Renal cortical epithelial cell (primary cell): ENCODE data around the gene UQCR10. TPM values are rescaled to one million over a fixed set of nuclear protein-coding genes. Genes with fewer than 3 reads are reported as not detected.
"Not testable (repeated sequence)": the region's sequence is repeated elsewhere in the genome, so short reads cannot be mapped to it uniquely, and the experiment has no call there.

ENCODE experiments used
- DNase-seq: peaks from one replicate; pipeline ENCODE4 v3.0.0-alpha.2; 2011; ENCODE audit warnings: low read depth
- total RNA-seq: library from RNA; depleted of rRNA; stranded (reverse); fragments of >200 nt; gene quantifications from 2 replicates; pipeline ENCODE4 v1.2.3, GENCODE V29; 2014

UQCR10 gene
- total RNA-seq, 1 donor from 2014 or later = 125 TPM

DNA sequence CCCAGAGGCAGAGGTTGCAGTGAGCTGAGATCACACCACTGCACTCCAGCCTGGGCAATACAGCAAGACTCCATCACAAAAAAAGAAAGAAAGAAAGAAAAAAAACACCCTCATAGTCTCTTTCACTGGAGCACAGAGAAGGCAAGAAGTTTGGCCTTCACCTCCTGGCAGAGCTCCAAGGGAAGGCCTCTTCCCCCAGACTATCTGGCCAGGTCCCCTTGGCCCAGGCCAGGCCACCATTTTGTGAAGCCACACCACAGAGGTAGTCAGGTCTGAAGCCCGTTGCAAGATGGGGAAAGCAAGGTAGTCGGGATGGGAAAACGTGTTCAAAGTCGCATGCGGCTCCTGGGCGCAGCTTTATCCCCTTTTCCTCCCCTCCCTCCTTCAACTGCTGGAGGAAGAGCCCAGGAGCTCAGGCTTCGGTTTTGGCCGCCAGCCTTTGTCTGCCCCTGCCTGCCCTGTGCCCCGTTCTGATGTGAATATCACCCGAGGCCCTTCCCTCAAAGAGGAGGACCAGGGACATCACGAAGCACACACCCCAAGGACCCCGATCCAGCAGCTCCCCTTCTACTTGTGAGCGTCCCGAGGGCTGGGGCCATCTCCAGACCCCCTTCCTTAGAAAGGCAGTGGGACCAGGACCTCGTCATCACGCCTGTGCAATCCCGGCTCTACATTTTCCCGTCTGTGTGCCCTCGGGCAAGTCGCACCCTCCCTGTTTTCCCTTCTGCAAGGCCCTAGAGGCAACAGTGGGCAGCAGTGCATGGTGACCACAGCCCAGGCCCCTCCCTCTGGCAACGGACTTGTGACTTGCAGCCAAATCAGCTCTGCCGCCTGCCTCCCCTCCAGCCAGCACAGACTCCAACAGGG is 29.7 kb upstream of the UQCR10 start:
- DNase-seq = no peak

DNA sequence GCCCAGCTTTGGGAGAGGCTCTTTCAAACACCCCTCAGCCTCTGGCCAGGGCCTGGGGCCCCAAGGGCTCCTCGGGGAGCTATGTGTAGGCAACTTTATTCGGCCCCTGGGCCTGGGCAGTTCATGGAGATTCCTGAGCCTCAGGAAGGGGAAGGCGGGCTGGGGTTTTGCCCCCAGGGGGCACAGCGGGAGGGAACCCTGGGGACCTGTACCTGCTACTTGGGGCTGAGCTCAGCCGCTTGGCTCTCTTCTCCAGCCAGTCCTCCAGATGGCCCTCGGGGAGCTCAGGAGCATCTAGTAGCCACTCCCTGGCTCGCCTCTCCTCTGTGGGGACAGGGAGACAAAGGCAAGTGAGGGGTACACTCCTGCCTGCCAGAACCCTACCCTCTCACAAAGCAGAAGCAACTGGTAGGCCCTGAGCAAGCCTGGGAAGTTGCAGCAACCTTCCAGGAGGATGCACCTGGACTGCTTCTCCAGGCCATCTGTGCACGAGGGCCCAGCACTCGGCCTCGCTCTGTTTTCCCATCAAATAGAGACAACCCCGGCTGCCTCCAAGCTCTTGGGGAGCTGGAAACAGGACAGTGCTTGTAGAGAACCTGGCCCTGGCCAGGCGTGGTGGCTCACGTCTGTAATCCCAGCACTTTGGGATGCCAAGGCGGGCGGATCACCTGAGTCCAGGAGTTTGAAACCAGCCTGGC is 28.9 kb upstream of the UQCR10 start:
- no peak for DNase-seq

DNA sequence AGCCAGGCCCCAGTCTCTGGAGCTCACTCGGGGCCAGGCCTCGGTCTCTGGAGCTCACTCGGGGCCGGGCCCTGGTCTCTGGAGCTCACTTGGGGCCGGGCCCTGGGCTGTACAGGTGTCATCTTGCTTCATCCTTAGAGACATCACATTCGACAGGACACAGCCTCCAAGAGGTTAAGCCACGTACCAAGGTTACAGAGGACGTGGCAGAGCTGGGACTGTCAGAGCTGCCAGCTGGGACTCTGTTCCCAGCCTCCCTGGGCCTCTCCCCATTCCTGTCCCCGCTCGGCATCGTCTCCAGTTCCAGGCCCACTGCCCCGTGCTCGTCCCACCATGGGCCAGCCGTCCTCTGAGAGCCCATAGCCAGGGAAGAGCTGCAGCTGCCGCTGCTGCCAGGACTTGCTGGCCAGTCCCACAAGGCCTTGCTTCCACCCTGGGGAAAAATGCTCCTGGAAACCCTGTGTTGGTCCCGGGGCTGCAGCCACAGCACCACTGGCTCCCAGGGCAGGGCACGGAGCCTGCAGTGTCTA is 27.8 kb upstream of the UQCR10 start:
- no peak for DNase-seq

DNA sequence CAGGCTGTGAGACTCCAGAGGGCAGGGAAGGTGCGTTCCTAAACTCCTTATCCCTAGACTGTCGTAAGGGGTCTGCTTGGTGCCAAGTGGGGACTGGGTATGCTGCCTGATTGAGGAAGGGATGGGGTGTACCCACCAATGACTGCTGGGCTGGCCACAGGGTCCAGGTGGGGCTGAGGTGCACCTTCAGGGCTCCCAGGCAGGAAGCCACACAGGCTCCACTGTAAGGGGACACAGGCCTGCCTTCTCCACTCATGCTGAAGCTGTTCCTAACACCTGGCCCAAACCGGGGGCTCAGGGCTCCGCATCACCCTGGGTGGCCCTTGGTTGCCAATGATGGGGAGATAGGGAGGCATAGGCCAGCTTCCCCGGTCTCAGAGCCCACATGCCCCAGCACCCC is 27.0 kb upstream of the UQCR10 start:
- no peak for DNase-seq

DNA sequence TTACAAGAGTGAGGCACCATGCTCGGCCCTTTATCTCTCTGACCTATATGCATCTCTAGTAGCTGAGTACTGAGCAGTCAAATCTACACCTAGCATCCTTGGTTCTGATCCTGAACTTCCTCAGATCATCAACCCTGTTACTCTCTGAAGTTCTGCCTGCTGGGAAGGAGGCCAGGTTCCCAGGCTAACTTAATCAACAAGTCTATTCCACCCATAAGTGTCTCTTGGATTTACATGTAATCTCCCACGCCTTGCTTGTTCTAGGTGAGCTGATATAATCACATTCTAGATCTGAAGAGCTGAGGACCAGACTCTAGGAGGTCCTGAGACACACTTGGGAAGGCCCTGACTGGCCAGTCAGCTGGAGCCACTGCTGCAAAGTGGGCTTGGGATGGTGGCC is 25.2 kb upstream of the UQCR10 start:
- no peak for DNase-seq

DNA sequence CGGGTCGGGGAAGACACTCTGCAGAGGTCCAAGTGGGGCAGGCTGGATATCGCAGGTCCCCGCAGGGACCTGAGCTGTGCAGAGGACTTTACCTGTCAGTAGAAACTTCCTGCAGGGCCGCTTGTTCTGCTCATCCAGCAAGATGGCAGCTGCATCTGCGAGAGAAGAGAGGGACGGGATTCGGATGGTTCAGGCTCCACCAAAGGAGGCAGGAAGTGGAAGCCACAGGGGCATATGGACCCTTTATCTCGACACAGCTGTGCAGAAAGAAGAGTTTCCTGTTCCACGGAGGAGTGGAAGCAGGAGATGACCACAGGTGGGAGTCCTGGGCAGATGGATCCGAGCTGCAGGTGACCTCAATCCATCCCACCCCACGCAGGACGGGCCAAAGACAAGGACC is 24.8 kb upstream of the UQCR10 start:
- DNase-seq = no peak

DNA sequence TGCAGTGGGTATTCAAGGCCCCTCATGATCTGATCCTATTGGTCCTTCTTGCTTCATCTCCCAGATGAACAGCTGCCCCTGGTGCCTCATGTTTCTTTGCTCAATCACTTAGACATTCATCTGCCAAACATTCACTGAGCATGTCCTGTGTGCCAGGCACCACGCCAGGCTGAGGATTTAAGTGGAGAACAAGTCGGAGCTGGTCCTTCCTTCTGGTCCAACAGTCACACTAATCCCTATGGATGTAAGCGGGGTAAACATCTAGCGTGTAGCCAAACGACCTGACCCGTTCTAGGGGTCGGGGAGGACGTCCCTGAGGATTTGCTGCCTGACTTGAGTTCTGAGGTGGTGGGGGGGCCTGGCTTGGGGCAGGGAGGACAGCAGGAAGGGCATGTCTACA is 22.3 kb upstream of the UQCR10 start:
- DNase-seq = peak; percentile 33

DNA sequence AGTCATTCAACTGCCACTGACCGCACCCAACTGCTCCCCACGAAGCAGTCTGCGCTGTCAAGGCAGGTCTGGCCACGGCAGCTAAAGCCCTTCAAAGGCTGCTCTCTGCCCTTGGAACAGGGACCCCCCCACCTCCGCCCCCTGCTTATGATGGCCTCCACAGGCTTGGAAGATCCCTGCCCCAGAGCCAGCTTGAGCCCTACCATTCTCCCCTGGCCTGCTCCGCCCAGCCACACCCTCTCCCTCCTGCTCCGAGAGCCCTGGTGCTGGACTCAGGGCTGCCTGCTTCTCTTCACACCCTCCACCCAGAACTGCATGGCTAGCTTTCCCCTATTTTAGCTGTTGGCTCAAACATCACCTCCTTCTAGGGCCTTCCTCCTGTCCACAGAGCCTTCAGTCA is 19.3 kb upstream of the UQCR10 start:
- no peak for DNase-seq

DNA sequence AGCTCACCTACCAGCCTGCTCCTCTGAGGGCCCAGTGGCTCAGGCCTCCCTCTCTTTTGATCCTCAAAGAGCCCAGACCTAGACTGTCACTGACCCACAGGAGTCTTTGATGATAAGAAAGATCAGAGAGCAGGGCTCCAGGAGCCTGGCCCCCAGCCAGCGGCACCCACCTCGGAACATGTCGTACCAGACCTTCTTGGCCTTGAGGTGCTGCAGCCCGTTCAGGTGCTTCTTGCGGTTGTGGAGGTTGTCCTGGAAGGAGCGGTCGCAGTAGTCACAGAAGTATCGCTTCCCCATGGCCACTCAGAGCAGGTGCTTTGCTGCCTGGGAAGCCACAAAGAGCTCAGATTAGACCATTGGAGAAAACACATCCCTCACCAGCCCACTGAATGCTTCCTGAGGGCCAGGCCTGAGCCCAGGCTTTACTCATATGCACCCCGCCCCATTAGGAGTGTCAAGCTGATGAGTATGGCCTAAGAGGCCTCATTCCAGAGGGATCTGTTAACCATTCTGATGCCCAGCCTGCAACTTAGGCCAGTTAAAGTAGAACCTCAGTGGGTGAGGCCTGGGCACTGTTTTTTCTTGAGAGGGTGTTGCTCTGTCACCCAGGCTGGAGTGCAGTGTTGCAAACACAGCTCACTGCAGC is 18.8 kb upstream of the UQCR10 start:
- no peak for DNase-seq

DNA sequence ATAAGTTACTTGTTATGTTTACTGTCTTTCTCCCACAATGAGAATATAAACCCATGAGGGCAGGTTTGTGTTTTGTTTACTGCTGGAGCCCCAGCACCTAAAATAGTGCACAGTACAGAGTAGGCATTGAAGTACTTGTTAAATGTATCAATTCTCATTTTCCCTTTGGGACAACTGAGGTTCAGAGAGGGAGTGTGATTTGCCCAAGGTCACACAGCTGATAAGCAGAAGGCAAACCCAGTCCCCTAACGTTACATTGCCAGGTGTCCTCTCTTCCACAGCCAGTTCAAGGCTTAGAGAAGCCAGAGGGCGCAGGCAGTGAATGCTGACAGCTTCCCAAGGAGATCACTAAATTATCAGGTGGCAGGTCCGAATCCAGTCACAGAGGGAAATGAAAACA is 17.1 kb upstream of the UQCR10 start:
- no peak for DNase-seq

DNA sequence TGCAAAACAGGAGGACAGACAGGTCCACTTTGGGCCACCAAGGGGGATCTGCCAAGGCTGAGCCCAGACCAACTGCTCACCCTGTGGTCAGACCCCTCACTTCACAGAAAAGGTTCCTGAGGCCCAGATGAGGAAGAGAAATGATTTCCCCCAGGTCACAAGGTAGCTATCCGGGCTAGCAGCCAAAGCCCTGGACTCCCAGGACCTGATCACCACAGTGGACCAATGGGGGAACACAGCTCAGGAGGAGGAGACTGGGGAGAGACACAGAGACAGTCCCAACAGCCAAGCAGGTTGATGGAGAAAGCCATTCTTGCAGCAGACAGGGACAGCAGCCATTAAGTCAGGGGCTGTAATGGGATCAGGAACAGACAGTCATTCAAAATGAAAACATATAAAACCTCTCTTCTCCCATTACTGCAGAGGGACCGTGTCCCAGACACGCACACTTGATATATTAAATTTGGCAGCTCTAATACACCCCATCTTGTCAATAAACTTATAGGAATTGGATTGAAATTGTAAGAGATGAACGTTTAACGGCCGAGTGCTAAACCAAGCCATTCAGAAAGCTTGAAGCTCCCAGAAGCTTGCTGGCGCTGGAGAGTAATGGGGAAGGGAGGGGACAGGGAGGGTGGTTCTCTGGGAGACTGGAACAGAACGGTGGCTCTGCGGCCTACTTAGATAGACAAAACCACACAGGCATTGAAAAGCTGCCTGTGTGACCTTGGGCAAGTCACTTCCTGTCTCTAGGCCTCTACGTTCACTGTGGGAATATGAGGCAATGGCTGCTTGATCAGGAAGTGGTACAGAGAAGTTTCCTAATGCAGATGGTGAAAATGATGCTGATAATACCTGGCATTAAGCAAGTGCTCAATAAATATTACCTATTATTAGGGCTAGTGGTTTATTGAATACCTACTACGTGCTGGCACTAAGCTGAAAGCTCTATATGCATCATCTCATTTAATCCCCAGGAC is 16.3 kb upstream of the UQCR10 start:
- peak; percentile 15 for DNase-seq

DNA sequence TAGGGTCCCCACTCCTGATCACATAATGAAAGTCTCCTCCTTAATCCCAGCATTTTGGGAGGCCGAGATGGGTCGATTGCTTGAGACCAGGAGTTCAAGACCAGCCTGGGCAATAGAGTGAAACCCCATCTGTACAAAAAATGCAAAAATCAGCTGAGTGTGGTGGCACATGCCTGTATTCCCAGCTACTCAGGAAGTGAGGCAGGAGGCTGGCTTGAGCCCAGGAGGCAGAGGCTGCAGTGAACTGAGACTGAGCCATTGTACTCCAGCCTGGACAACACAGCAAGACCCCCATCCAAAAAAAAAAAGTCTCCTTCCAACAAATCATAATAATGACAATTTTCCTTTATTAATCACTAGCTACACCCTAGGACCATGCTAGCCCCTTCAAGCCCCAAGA is 15.5 kb upstream of the UQCR10 start:
- DNase-seq = no peak

DNA sequence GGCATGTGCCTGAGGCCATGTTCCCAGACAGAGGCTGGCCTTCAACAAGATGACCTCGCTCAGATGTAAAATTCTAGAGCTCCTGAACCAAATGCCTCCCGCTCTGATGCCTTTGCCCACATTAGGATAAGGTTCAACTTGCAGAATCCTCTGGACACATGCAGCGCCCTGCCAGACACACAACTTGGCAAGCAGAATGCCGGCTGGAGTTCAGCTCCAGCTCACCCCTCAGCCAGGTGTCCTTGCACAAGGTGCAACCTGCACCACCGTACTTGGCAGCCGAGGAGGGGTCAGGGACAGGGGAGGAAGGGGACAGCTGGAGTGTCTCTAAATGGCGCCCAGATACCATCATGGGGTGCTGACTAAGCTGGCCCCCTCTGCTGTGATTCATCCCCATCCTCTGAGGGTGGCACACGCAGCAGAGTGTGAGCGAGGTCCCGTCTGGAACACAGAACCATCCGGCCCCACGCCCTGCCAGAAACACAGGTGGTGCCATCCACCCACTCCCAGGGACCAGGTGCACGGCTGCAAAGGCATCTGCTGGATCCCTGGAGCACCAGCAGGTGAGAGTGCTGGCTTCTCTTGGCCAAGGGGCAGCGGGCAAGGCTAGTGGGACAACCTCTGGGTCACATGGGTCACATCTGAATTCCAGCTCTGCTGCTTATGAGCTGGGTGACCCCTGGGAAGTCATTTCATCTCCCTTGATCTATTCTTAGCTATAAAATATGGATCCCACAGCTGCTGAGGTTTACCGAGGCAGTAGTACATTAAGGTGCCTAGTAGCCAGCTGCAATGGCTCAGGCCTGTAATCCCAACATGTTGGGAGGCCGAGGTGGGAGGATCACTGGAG is 13.1 kb upstream of the UQCR10 start:
- no peak for DNase-seq

DNA sequence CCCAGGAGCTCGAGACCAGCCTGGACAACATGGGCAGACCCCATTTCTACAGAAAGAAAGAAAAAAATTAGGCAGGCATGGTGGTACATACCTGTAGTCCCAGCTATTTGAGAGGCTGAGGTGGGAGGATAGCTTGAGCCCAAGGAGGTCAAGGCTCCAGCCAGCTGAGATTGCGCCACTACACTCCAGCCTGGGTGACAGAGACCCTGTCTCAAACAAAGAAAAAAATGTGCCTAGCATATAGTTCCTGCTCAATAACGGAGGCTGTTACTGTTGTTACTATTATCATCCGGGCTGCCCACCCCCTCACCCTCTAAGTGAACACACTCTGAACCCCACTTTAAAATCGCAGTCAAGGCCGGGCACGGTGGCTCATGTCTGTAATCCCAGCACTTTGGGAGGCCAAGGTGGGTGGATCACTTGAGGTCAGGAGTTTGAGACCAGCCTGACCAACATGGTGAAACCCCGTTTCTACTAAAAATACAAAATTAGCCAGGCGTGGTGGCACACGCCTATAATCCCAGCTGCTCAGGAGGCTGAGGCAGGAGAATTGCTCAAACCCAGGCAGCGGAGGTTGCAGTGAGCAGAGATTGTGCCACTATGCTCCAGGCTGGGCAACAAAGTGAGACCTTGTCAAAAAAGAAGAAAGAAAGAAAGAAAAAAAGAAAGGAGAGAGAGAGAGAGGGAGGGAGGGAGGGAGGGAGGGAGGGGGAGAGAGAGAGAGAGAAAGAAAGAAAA is 12.3 kb upstream of the UQCR10 start:
- DNase-seq = not testable (repeated sequence)

DNA sequence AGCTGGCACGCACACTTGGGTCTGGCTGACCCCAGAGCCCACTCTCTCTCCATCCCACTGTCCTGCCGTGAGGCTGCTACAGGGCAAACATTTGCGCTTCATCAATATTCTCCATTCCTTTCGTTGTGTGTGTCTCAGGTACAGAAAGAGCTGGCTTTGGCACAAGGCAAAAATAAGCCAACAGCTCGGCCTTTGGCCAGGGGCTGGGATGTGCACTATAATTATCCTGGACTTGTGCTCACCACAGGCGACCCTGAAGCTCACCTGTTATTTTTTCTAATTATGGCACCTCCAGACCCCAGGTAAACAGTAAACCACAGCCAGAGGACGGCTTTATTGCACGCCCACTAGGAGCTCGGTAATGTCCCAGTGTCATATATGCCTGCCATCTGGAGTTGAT is 11.3 kb upstream of the UQCR10 start:
- DNase-seq = no peak

DNA sequence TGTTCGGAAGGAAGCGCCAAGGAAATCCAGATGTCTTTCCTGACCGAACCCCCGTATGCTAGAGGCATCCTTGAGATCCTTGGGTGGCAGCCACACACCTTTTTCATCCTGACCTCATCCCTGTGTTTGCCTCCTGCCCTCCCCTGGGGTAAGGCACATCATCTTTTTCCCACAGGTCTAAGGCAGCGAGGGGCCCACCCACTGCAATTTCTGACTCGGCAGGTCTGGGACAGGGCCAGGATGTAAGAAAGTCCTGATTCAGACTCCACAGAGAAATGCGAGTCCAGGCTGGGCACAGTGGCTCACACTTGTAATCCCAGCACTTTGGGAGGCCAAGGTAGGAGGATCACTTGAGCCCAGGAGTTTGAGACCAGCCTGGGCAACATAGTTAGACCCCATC is 10.8 kb upstream of the UQCR10 start:
- DNase-seq = no peak

DNA sequence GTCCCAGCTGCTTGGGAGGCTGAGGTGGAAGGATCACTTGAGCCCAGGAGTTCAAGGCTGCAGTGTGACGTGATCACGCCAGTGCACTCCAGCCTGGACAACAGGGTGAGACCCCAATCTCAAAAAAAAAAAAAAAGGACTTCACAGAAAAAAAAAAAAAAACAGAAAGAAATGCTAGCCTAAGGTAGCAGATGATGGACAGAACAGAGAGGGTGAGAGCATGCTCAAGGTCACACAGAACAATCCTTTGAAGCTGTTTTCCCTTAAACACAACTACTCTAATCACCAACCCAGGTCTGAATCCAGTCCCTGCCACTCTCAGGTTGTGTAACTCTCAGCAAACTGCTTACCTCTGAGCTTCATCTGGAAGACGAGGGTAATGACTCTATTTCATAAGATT is 10.1 kb upstream of the UQCR10 start:
- no peak for DNase-seq

DNA sequence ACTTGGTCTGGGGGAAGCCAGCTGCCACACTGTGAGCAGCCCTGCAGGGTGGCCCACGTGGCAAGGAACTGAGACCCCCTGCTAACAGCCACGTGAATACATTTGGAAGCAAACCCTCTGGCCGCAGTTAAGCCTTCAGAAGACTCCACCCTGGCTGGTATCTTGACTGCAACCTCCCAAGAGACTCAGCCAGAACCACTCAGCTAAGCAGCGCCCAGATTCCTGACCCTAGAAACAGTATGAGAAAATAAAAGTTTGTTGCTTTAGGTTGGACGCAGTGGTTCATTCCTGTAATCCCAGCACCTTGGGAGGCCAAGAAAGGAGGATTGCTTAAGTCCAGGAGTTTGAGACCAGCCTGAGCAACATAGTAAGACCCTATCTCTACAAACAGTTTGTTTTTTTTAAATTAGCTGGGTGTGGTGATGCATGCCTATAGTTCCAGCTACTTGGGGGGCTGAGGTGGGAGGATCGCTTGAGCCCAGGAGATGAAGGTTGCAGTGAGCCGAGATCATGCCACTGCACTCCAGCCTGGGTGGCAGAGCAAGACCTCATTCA is 9.0 kb upstream of the UQCR10 start:
- no peak for DNase-seq

DNA sequence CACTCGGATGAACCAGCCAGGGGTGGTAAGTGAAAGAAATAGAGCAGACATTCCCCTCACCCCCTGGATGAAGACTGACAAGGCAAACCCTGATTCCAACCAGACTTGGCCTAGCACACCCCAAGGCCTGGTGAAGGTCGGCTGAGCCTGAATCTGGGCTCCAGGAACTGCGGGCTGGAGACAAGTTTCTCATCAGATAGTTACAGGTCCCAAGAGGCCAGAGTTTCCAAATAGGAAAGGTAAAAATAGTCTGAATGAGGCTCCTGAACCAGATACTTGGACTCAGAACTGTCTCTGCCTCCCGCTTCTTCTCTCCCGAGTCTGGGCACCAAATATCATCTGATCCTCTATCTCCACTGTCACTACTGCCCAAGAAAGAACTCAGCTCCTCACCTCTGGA is 8.2 kb upstream of the UQCR10 start:
- DNase-seq = no peak
